ENCODE measurements around the gene FAM228A.
A peak's percentile ranks its signal among the peaks of the same experiment; 100 is the strongest.

- TF ChIP-seq, protein P1, sequence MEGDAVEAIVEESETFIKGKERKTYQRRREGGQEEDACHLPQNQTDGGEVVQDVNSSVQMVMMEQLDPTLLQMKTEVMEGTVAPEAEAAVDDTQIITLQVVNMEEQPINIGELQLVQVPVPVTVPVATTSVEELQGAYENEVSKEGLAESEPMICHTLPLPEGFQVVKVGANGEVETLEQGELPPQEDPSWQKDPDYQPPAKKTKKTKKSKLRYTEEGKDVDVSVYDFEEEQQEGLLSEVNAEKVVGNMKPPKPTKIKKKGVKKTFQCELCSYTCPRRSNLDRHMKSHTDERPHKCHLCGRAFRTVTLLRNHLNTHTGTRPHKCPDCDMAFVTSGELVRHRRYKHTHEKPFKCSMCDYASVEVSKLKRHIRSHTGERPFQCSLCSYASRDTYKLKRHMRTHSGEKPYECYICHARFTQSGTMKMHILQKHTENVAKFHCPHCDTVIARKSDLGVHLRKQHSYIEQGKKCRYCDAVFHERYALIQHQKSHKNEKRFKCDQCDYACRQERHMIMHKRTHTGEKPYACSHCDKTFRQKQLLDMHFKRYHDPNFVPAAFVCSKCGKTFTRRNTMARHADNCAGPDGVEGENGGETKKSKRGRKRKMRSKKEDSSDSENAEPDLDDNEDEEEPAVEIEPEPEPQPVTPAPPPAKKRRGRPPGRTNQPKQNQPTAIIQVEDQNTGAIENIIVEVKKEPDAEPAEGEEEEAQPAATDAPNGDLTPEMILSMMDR (conservative IDR thresholded peaks at IDR 0.05 in 1 of 2, IDR thresholded peaks at IDR 0.05 in 1 of 2; ENCODE audit: extremely low read depth in 1 of 2, insufficient read depth in 1 of 2, low read depth in 1 of 2, low read length in 2 of 2), result peak in 1 of 2 donors; percentile 47
- TF ChIP-seq EZH2 (IDR thresholded peaks at IDR 0.05; ENCODE audit: borderline replicate concordance, low read length), result no peak
Observed at GRCh38 chr2:24228470-24228869, 53.6 kb downstream of the FAM228A start.

All from mammary epithelial cell (primary cell).